A549 (cell line): Measurements from ENCODE around the gene C2CD2.

Experiments
- CEBPB ChIP-seq, 2 experiments: fragments of >200 bp in 1 of 2; sonication (Bioruptor Twin) in 1 of 2; formaldehyde crosslinking in 1 of 2; IDR thresholded peaks; 2 replicates each; pipeline ENCODE4 v1.6.1; 2012 to 2016
- JUN ChIP-seq, 2 experiments: fragments of >200 bp; sonication (Bioruptor Twin); formaldehyde crosslinking; IDR thresholded peaks; 2 replicates in 1 of 2; 3 replicates in 1 of 2; pipeline ENCODE4 v1.6.1; 2016 to 2017
- POLR2A ChIP-seq: IDR thresholded peaks from 2 replicates; pipeline ENCODE4 v1.6.1; 2012; ENCODE audit warnings: mild to moderate bottlenecking, low read length

- TF ChIP-seq JUN (IDR thresholded peaks at IDR 0.05): no peak
- TF ChIP-seq CEBPB (IDR thresholded peaks at IDR 0.05): no peak
- no peak for TF ChIP-seq POLR2A
These were observed 66.2 kb downstream of the C2CD2 start for GRCh38 chr21:41887667-41888066.
